PC-9 (cell line): ENCODE results near the gene KIF5B. TPM values are rescaled to one million over a fixed set of nuclear protein-coding genes. Genes with fewer than 3 reads are reported as not detected.
A peak's percentile ranks its signal among the peaks of the same experiment; 100 is the strongest.

Source experiments
- BruUV-seq: library from RNA; stranded (reverse); fragments of 400-500 nt; replicated peaks from 2 replicates; lab custom pipeline; 2021; lab: Mats Ljungman, UMichigan
- CTCF ChIA-PET: fragments of 300-600 bp; sonication (Branson Sonifier 250); formaldehyde crosslinking; loops from one replicate; lab custom pipeline; 2022; ENCODE audit warnings: antibody characterized with exemption; lab: Charles Lee
- POLR2A ChIA-PET: fragments of 300-600 bp; sonication (Branson Sonifier 250); formaldehyde crosslinking; loops from one replicate; lab custom pipeline; 2022; ENCODE audit warnings: antibody characterized with exemption; ENCODE audit not compliant: unreplicated experiment; lab: Charles Lee
- DNase-seq, 2 experiments: peaks; one replicate each; pipeline versions ENCODE4 v3.0.0 to v3.0.0-alpha.2; 2015 to 2022; ENCODE audit warnings: mixed read lengths in 1 of 2
- H2AFZ ChIP-seq: fragments of 200-600 bp; sonication (generic); 2 replicates; pipeline ENCODE4 v1.8.1; 2017; ENCODE audit warnings: antibody characterized with exemption
- H3F3A ChIP-seq: fragments of 200-600 bp; sonication (generic); 2 replicates; pipeline ENCODE4 v1.8.1; 2017; ENCODE audit warnings: antibody characterized with exemption, mild to moderate bottlenecking, low read depth; ENCODE audit not compliant: insufficient read depth
- H3K27ac ChIP-seq: fragments of 200-600 bp; sonication (generic); 2 replicates; pipeline ENCODE4 v1.6.1; 2016; ENCODE audit warnings: mixed run types
- H3K27me3 ChIP-seq: fragments of 200-600 bp; sonication (generic); 2 replicates; pipeline ENCODE4 v1.6.1; 2016; ENCODE audit warnings: low read depth, mixed run types; ENCODE audit not compliant: insufficient read depth
- H3K36me3 ChIP-seq: fragments of 200-600 bp; sonication (generic); 2 replicates; pipeline ENCODE4 v1.6.1; 2016; ENCODE audit warnings: low read depth, mixed run types
- H3K4me1 ChIP-seq: fragments of 200-600 bp; sonication (generic); replicated peaks from 2 replicates; pipeline ENCODE4 v1.6.1; 2016; ENCODE audit warnings: mixed run types; ENCODE audit not compliant: insufficient read depth
- H3K4me2 ChIP-seq: fragments of 200-600 bp; sonication (generic); 2 replicates; pipeline ENCODE4 v1.6.1; 2017; ENCODE audit warnings: mixed run types
- H3K4me3 ChIP-seq: fragments of 200-600 bp; sonication (generic); 2 replicates; pipeline ENCODE4 v1.6.1; 2016; ENCODE audit warnings: mixed run types
- H3K79me2 ChIP-seq: fragments of 200-600 bp; sonication (generic); 2 replicates; pipeline ENCODE4 v1.6.1; 2017; ENCODE audit warnings: low read depth, mixed run types
- H3K9me2 ChIP-seq: fragments of 200-600 bp; sonication (generic); 2 replicates; pipeline ENCODE4 v1.8.1; 2017; ENCODE audit warnings: mild to moderate bottlenecking; ENCODE audit not compliant: insufficient read depth
- H3K9me3 ChIP-seq: fragments of 200-600 bp; sonication (generic); 2 replicates; pipeline ENCODE4 v1.8.1; 2016; ENCODE audit warnings: low read depth; ENCODE audit not compliant: insufficient read depth
- H4K20me1 ChIP-seq: fragments of 200-600 bp; sonication (generic); 2 replicates; pipeline ENCODE4 v1.8.1; 2017; ENCODE audit not compliant: insufficient read depth
- EZH2 ChIP-seq: fragments of 200-600 bp; sonication (generic); IDR thresholded peaks from 2 replicates; pipeline ENCODE4 v1.8.0; 2017; ENCODE audit warnings: antibody characterized with exemption, low read depth
- intact Hi-C: fragments of 100-400 bp; cut with micrococcal nuclease; formaldehyde crosslinking; loops from one replicate; pipeline ENCODE4 v1.10.0; 2022; ENCODE audit not compliant: unreplicated experiment
- total RNA-seq: library from RNA; stranded (reverse); gene quantifications from 2 replicates; pipeline ENCODE4 v1.2.3, GENCODE V29; 2021
- TF ChIP-seq, protein P1 (sequence below): fragments of 200-600 bp; sonication (generic); conservative IDR thresholded peaks from 2 replicates; pipeline ENCODE4 v1.6.1; 2017; ENCODE audit warnings: mixed run types, antibody characterized with exemption, mild to moderate bottlenecking, moderate library complexity

The KIF5B gene
- total RNA-seq, 1 experiment from 2014 or later = 76.9 TPM

DNA sequence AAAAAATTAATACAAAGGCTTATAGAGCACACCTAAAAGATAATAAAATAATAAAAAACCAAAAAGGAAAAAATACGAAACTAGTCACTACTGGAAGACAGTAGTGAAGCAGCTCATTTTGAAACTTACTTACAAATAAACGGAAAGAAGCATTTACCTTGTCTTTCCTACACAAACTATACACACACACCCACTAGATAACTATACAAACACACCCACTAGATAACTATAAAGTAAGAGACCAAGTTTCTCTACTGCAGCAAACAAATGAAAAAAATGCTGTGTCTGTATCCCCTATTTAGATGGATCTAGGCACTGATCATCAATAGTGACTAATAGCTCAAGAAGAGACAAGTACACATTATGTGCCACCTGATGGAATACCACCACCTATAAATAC, 49.2 kb downstream of the KIF5B start:
- H3K9me3 ChIP-seq = no peaks in the 10 kb centered on the region
- ChIA-PET CTCF (no interaction called here), POLR2A (no interaction called here)
- BruUV-seq = no TSS peak
- H3K36me3 ChIP-seq = 0 out of 2 replicates have a peak, but pooled peaks cover 6% of the 10 kb centered on the region
- H3K27ac ChIP-seq = no peak overlapping the region
- H3K79me2 ChIP-seq = no peaks in the 10 kb centered on the region
- no peak overlapping the region for H3K4me3 ChIP-seq
- no peaks in the 10 kb centered on the region for H3K4me1 ChIP-seq
- no peaks in the 10 kb centered on the region for H4K20me1 ChIP-seq
- H3K4me2 ChIP-seq = no peak overlapping the region
- H3K9me2 ChIP-seq = no peaks in the 10 kb centered on the region
- no peak overlapping the region for H2AFZ ChIP-seq
- H3K27me3 ChIP-seq = no peaks in the 10 kb centered on the region
- no peak for TF ChIP-seq EZH2
- TF ChIP-seq, protein P1, sequence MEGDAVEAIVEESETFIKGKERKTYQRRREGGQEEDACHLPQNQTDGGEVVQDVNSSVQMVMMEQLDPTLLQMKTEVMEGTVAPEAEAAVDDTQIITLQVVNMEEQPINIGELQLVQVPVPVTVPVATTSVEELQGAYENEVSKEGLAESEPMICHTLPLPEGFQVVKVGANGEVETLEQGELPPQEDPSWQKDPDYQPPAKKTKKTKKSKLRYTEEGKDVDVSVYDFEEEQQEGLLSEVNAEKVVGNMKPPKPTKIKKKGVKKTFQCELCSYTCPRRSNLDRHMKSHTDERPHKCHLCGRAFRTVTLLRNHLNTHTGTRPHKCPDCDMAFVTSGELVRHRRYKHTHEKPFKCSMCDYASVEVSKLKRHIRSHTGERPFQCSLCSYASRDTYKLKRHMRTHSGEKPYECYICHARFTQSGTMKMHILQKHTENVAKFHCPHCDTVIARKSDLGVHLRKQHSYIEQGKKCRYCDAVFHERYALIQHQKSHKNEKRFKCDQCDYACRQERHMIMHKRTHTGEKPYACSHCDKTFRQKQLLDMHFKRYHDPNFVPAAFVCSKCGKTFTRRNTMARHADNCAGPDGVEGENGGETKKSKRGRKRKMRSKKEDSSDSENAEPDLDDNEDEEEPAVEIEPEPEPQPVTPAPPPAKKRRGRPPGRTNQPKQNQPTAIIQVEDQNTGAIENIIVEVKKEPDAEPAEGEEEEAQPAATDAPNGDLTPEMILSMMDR = no peak
- peaks cover 8% of the 10 kb centered on the region; the same call in 1 of the 2 replicates for H3F3A ChIP-seq
- DNase-seq = no peak
- intact Hi-C loops = loop anchor here (5.0 to 10.0 kb wide), 4 partner anchors 65 to 1282 kb away; partner anchors contain the start of gene ARHGAP12

DNA sequence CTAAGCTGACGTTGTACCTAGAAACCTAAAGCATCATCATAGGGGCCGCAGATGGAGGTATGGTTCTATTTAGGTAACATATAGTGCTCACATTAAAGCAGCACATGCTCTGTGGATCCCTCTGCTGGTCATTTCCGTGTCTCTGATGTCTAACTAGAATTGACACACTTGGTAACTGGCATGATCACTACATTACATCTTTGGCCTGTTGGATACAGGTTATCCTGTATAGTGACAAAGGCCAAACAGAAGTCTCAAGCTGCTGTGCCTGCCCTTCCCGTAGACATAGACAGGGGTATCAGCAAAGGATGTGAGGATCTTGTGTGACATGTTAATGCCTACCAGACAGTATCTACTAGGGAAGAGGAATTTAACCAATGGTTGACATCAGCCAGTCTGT, 51.2 kb downstream of the KIF5B start:
- Histone ChIP-seq H3K4me1 (no peaks in the 10 kb centered on the region), H4K20me1 (no peaks in the 10 kb centered on the region), H3K27me3 (no peaks in the 10 kb centered on the region), H3K4me3 (no peak overlapping the region), H3F3A (no peaks in the 10 kb centered on the region; the same call in 1 of the 2 replicates), H3K9me2 (no peaks in the 10 kb centered on the region), H3K27ac (no peak overlapping the region), H3K36me3 (no peaks in the 10 kb centered on the region), H2AFZ (no peak overlapping the region), H3K9me3 (no peaks in the 10 kb centered on the region), H3K4me2 (no peak overlapping the region), H3K79me2 (no peaks in the 10 kb centered on the region)
- intact Hi-C loops = loop anchor here (5.0 to 10.0 kb wide), 4 partner anchors 63 to 1280 kb away; partner anchors contain the start of gene ARHGAP12
- BruUV-seq = no TSS peak
- no peak for TF ChIP-seq EZH2
- TF ChIP-seq, protein P1 = peak; percentile 65
- POLR2A ChIA-PET = no interaction called here
- DNase-seq = peak; percentile 35 to 50
- CTCF ChIA-PET = interaction anchor here (2.2 kb wide), 1 partner anchor 143 kb away, joined by 7 read pairs; no protein-coding TSS in a partner anchor

DNA sequence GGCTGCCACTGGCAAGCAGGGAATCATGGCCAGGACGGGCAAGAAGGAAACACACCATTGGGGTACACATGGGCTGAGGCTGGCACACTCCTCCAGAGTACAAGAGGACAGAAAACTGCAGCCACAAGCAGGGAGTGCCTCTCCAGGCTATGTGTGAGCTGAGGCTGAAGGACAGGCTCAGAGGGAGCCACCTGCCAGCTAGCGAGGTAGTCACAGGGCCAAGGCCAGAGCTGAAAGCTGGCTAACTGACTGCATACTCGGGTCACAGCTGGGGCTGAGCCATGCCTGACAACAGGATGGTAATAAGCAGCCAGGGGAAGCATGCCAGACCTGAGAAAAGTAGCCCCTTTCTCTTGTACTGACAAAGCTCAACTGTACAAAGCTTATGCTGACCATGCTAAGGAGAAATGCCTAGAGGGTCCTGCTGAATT, 52.0 kb downstream of the KIF5B start:
- Histone ChIP-seq H4K20me1 (no peaks in the 10 kb centered on the region), H2AFZ (no peak overlapping the region), H3K4me3 (no peak overlapping the region), H3K27me3 (no peaks in the 10 kb centered on the region), H3K79me2 (no peaks in the 10 kb centered on the region), H3K9me2 (no peaks in the 10 kb centered on the region), H3F3A (no peaks in the 10 kb centered on the region; the same call in 1 of the 2 replicates), H3K4me1 (no peaks in the 10 kb centered on the region), H3K27ac (no peak overlapping the region), H3K36me3 (no peaks in the 10 kb centered on the region), H3K4me2 (no peak overlapping the region), H3K9me3 (no peaks in the 10 kb centered on the region)
- intact Hi-C loops = loop anchor here (10.0 kb wide), 1 partner anchor 1279 kb away; no protein-coding TSS in a partner anchor
- BruUV-seq = no TSS peak
- DNase-seq = no peak
- TF ChIP-seq, protein P1 = no peak
- TF ChIP-seq EZH2 = no peak
- ChIA-PET CTCF (interaction anchor here (0.5 to 2.2 kb wide), 2 partner anchors 37 to 142 kb away, joined by 4 to 7 read pairs; no protein-coding TSS in a partner anchor), POLR2A (no interaction called here)
